K562 (cell line): ENCODE measurements around the gene C1orf74. TPM values are rescaled to one million over a fixed set of nuclear protein-coding genes. Genes with fewer than 3 reads are reported as not detected.

Experiments
- ATF1 ChIP-seq, 2 experiments: fragments of 450-650 bp in 1 of 2; IDR thresholded peaks; 2 replicates each; pipeline ENCODE4 v1.6.1; 2016; ENCODE audit warnings: missing compliant biosample characterization in 1 of 2, missing genetic modification characterization in 1 of 2
- BCLAF1 ChIP-seq, 2 experiments: fragments of 450-650 bp in 1 of 2; IDR thresholded peaks; 2 replicates each; pipeline ENCODE4 v1.6.1; 2011 to 2017; ENCODE audit warnings: low read depth in 2 of 2, antibody characterized with exemption in 1 of 2, borderline replicate concordance in 1 of 2, low read length in 1 of 2, mild to moderate bottlenecking in 1 of 2, mixed read lengths in 1 of 2; ENCODE audit not compliant: control insufficient read depth in 1 of 2
- BHLHE40 ChIP-seq: IDR thresholded peaks from 2 replicates; pipeline ENCODE4 v1.6.1; 2011; ENCODE audit warnings: low read length, improper control_type of control experiment
- CHD2 ChIP-seq: IDR thresholded peaks from 2 replicates; pipeline ENCODE4 v1.6.1; 2011; ENCODE audit warnings: low read depth, low read length
- ESRRB ChIP-seq: fragments of 250-450 bp; sonication (Bioruptor Pico); IDR thresholded peaks from 2 replicates; pipeline ENCODE4 v1.5.0; 2020; ENCODE audit warnings: mild to moderate bottlenecking, moderate library complexity, borderline replicate concordance
- EZH2 ChIP-seq: IDR thresholded peaks from 2 replicates; pipeline ENCODE4 v1.6.1; 2012; ENCODE audit warnings: low read depth, mild to moderate bottlenecking, inconsistent platforms, low read length, borderline replicate concordance
- GTF2B ChIP-seq: IDR thresholded peaks from 2 replicates; pipeline ENCODE4 v1.6.1; 2011; ENCODE audit not compliant: insufficient read length; ENCODE audit errors: extremely low read depth
- LCOR ChIP-seq: sonication (generic); formaldehyde crosslinking; IDR thresholded peaks from 2 replicates; pipeline ENCODE4 v1.8.0; 2022; ENCODE audit warnings: mild to moderate bottlenecking, missing genetic modification reagents
- LEF1 ChIP-seq: fragments of 450-650 bp; IDR thresholded peaks from 2 replicates; pipeline ENCODE4 v1.6.1; 2016; ENCODE audit warnings: mild to moderate bottlenecking
- MAFG ChIP-seq: fragments of 450-650 bp; conservative IDR thresholded peaks from 2 replicates; pipeline ENCODE4 v1.6.1; 2016; ENCODE audit warnings: missing genetic modification characterization, missing compliant biosample characterization
- MCM7 ChIP-seq, 2 experiments: fragments of 450-650 bp; IDR thresholded peaks; 2 replicates each; pipeline ENCODE4 v1.6.1; 2016 to 2018
- MIER1 ChIP-seq: fragments of 450-650 bp; IDR thresholded peaks from 2 replicates; pipeline ENCODE4 v1.6.1; 2016; ENCODE audit warnings: antibody characterized with exemption, mild to moderate bottlenecking, low read depth
- NFIC ChIP-seq: fragments of 450-650 bp; IDR thresholded peaks from 2 replicates; pipeline ENCODE4 v1.6.1; 2017; ENCODE audit warnings: mild to moderate bottlenecking, inconsistent platforms
- POLR2A ChIP-seq: fragments of 450-650 bp; conservative IDR thresholded peaks from 2 replicates; pipeline ENCODE4 v1.6.1; 2016
- RAD21 ChIP-seq, 2 experiments: fragments of 250-450 bp in 1 of 2; fragments of 450-650 bp in 1 of 2; sonication (Bioruptor Pico) in 1 of 2; formaldehyde crosslinking in 1 of 2; IDR thresholded peaks in 1 of 2; conservative IDR thresholded peaks in 1 of 2; 2 replicates each; pipeline versions ENCODE4 v1.4.0 to v1.8.0; 2020 to 2022; ENCODE audit warnings: mild to moderate bottlenecking in 2 of 2, moderate library complexity in 1 of 2
- SRSF1 ChIP-seq: fragments of 200-400 bp; formaldehyde crosslinking; IDR thresholded peaks from 2 replicates; pipeline ENCODE4 v1.6.1; 2017; ENCODE audit warnings: mild to moderate bottlenecking, low read depth, low read length, moderate library complexity
- TAF15 ChIP-seq: fragments of 200-400 bp; formaldehyde crosslinking; IDR thresholded peaks from 2 replicates; pipeline ENCODE4 v1.6.1; 2017; ENCODE audit warnings: mild to moderate bottlenecking, low read depth, low read length, moderate library complexity
- XRCC5 ChIP-seq: fragments of 200-400 bp; formaldehyde crosslinking; IDR thresholded peaks from 2 replicates; pipeline ENCODE4 v1.6.1; 2017; ENCODE audit warnings: low read depth, mild to moderate bottlenecking, low read length
- ZNF324 ChIP-seq: fragments of 250-450 bp; sonication (Bioruptor Pico); IDR thresholded peaks from 2 replicates; pipeline ENCODE4 v1.4.0; 2020; ENCODE audit warnings: mild to moderate bottlenecking
- ZNF436 ChIP-seq: fragments of 250-450, 450-650 bp; sonication (Bioruptor Pico); formaldehyde crosslinking; IDR thresholded peaks from 2 replicates; pipeline ENCODE4 v1.7.0; 2020; ENCODE audit warnings: mild to moderate bottlenecking
- ZNF57 ChIP-seq: fragments of 450-650 bp; formaldehyde crosslinking; IDR thresholded peaks from 2 replicates; pipeline ENCODE4 v1.4.0; 2020; ENCODE audit warnings: mild to moderate bottlenecking, moderate library complexity
- ZNF695 ChIP-seq: fragments of 450-650 bp; formaldehyde crosslinking; IDR thresholded peaks from 2 replicates; pipeline ENCODE4 v1.4.0; 2020; ENCODE audit warnings: mild to moderate bottlenecking, moderate library complexity
- polyA plus RNA-seq, 8 experiments: library from polyadenylated mRNA; depleted of rRNA in 4 of 8; stranded (reverse) in 5 of 8; unstranded in 3 of 8; fragments of >200 nt; fragmentation: Nextera tagmentation in 2 of 8; fragmentation: Illumina TruSeq in 1 of 8; extraction: Ambion mirVana in 2 of 8; extraction: Trizol in 1 of 8; gene quantifications; 2 replicates each; pipeline versions ENCODE4 v1.2.1 to v1.2.3, GENCODE V29; 2011 to 2014; ENCODE audit warnings: inconsistent platforms in 1 of 8, missing spikeins in 1 of 8
- total RNA-seq, 7 experiments: library from RNA; depleted of rRNA in 6 of 7; stranded (reverse); fragments of >200 nt in 6 of 7; fragmentation: Illumina TruSeq in 2 of 7; extraction: Trizol in 2 of 7; gene quantifications; 2 replicates each; pipeline versions ENCODE4 v1.2.1 to v1.2.3, GENCODE V29; 2011 to 2021; ENCODE audit warnings: low replicate concordance in 1 of 7
- TF ChIP-seq, protein P1 (sequence below): sonication (generic); formaldehyde crosslinking; IDR thresholded peaks from 2 replicates; pipeline ENCODE4 v1.8.1; 2022; ENCODE audit warnings: missing genetic modification reagents
- TF ChIP-seq, protein P2 (sequence below), 2 experiments: fragments of 200-800 bp in 1 of 2; sonication (Bioruptor generic) in 1 of 2; sonication (generic) in 1 of 2; formaldehyde crosslinking in 1 of 2; IDR thresholded peaks in 1 of 2; conservative IDR thresholded peaks in 1 of 2; 2 replicates each; pipeline versions ENCODE4 v1.5.0 to v1.6.1; 2016 to 2020; ENCODE audit warnings: missing compliant biosample characterization in 1 of 2, missing genetic modification characterization in 1 of 2, missing genetic modification reagents in 1 of 2

Gene C1orf74
- total and polyA plus RNA-seq, 9 of the 15 experiments (the other 6 are each of a cell fraction or from before 2014, with no cell fraction given) = 4.0 to 7.6 (median 5.7) TPM

GRCh38 chr1:209808059-209808581 lies 23.8 kb upstream of the C1orf74 start (continued):
- TF ChIP-seq BCLAF1 (IDR thresholded peaks at IDR 0.05; ENCODE audit: borderline replicate concordance in 1 of 2, control insufficient read depth in 1 of 2, low read depth in 2 of 2, low read length in 1 of 2) (no peak), ZNF436 (CRISPR knock-in tag) (no peak), ZNF695 (CRISPR knock-in tag) (no peak), TAF15 (no peak), EZH2 (no peak), CHD2 (no peak), GTF2B (no peak), MIER1 (no peak), XRCC5 (no peak), LEF1 (peak; percentile 33; the same call in 1 of the 2 replicates), BHLHE40 (peak; percentile 38), ZNF324 (CRISPR knock-in tag) (no peak), SRSF1 (no peak), ATF1 (CRISPR knock-in tag; IDR thresholded peaks at IDR 0.05) (no peak), ATF1 (tag; IDR thresholded peaks at IDR 0.05) (0 out of 2 replicates have a peak, but pooled peaks have one; percentile 32), POLR2A (no peak), LCOR (no peak), ZNF57 (CRISPR knock-in tag) (no peak), MCM7 (IDR thresholded peaks at IDR 0.05) (no peak), RAD21 (CRISPR knock-in tag; conservative IDR thresholded peaks at IDR 0.05 in 1 of 2, IDR thresholded peaks at IDR 0.05 in 1 of 2) (peak; percentile 21 to 36; a peak in 3 of 4 replicates), ESRRB (CRISPR knock-in tag) (no peak), MAFG (tag) (0 out of 2 replicates have a peak, but pooled peaks have one; percentile 44), NFIC (peak; percentile 98)
- TF ChIP-seq, protein P1, sequence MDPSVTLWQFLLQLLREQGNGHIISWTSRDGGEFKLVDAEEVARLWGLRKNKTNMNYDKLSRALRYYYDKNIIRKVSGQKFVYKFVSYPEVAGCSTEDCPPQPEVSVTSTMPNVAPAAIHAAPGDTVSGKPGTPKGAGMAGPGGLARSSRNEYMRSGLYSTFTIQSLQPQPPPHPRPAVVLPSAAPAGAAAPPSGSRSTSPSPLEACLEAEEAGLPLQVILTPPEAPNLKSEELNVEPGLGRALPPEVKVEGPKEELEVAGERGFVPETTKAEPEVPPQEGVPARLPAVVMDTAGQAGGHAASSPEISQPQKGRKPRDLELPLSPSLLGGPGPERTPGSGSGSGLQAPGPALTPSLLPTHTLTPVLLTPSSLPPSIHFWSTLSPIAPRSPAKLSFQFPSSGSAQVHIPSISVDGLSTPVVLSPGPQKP (CRISPR knock-in tag) = no peak
- TF ChIP-seq, protein P2, sequence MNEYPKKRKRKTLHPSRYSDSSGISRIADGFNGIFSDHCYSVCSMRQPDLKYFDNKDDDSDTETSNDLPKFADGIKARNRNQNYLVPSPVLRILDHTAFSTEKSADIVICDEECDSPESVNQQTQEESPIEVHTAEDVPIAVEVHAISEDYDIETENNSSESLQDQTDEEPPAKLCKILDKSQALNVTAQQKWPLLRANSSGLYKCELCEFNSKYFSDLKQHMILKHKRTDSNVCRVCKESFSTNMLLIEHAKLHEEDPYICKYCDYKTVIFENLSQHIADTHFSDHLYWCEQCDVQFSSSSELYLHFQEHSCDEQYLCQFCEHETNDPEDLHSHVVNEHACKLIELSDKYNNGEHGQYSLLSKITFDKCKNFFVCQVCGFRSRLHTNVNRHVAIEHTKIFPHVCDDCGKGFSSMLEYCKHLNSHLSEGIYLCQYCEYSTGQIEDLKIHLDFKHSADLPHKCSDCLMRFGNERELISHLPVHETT (CRISPR knock-in tag; conservative IDR thresholded peaks at IDR 0.05 in 1 of 2, IDR thresholded peaks at IDR 0.05 in 1 of 2) = peak in 1 of 2 experiments; percentile 50; a peak in 1 of 4 replicates
